Measurements from ENCODE around the gene PLCH1.

PLCH1 gene

DNA sequence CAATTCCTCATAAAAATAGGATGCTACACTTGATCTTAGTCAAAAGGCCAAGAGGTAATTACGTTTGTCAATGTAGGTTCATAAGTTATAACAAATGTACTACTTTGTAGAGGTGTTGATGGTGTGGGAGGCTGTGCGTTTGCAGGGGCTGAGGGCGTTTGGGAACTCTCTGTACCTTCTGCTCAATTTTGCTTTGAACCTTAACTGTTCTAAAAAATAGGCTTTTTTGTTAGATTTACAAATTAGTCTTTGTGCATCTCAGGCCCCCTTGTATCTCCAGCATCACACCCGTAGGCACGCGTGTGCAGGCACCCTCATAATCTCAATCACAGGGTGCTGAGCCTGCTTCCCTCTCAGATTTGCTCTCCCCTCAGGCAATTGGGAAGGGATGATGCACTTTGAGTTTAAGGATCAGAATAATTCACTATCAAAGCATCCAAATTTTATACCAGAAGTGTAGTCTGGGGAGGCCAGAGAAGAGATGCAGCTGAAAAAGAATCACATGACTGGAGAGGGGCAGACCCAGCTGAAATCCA, 415.3 kb downstream of the PLCH1 start:
- no peak for DNase-seq

DNA sequence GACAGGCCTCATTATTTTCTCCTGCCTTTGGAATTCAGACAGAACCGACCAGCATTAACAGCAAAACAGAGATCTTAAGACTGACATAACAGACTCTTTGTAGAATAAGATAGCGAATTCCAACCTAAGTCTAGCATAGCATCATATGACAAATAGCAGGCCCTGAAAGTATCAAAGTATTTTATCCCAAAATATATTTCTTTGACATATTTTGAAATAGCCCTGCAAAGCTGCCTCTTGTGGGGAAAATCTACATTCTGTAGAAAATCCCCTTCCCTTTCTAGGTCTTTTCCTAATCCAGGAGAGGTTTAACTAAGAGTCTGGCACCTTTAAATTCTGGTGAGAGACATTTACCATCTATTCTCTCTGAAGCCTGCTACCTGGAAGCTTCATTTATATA, 417.0 kb downstream of the PLCH1 start:
- no peak for DNase-seq

DNA sequence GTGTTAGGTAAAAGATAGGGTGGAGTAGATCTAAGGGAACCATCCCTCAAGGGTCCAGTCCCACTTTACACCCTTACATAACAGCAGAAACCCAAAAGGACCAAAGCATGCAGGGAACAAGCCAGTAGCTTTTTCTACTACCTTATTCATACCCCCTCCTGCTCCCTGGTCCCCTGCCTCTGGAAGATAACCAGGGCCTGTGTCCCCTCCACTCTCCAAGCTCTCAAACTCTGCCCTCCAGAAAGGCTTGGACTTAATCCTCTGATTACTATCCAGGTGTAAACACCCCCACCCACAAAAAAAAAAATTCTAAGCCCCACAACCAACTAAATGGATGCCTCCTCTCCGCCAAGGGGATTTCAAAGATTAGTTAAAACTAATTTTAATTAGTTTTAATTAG, 417.4 kb downstream of the PLCH1 start:
- DNase-seq: no peak

DNA sequence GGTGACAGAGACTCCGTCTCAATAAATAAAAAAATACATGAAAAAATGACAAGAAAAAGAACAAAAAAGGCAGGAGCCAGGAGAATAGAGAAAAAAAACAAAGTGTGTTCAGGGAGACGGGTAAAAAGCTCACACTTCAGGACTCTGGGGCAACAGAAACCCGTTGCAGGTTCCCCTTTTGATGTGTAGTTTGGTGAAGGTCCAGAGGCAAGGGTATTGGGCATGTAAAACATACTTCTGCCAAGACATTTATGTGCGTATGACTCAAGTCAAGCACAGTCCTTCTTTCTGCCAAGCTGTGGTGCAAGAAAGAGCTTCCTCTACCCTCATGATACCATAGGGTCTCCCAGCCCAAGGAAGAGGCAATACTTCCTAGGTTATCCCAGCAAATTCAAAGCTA, 418.0 kb downstream of the PLCH1 start:
- no peak for DNase-seq

DNA sequence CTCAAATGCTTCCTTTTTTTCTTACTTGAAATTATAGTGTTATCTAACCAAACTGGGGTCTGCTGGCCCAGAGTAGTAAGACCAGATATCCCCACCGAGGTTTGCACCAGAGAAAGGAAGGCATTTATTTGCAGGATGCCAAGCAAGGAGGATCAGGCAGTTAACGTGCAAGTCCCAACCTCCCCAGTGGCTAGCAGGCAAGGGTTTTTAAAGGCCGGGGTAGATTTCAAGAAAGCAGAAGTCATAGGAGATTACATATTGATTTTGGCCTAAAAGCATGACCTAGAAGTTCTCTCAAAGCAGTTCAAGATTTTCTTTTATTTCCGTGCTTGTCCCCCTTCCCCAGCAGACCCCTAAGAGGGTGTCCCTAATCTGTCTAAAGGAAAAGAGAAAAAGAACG, 418.6 kb downstream of the PLCH1 start:
- no peak for DNase-seq
